SK-N-SH (cell line): ENCODE results near the gene GRB10. TPM values are rescaled to one million over a fixed set of nuclear protein-coding genes. Genes with fewer than 3 reads are reported as not detected.

Experiments used
- CTCF ChIA-PET: fragments of 300-600, 350-600 bp; formaldehyde crosslinking; extraction: SDS; loops from one replicate; lab custom pipeline; 2021; lab: Yijun Ruan, JAX
- POLR2A ChIA-PET: fragments of 350-600 bp; sonication (Branson Sonifier 250); formaldehyde crosslinking; extraction: SDS; loops from one replicate; lab custom pipeline; 2020; ENCODE audit warnings: antibody characterized with exemption, inconsistent platforms; lab: Yijun Ruan, JAX
- DNase-seq: peaks from one replicate; pipeline ENCODE4 v3.0.0; 2012
- H2AFZ ChIP-seq: fragments of 200-600 bp; sonication (generic); 2 replicates; pipeline ENCODE4 v1.8.1; 2016; ENCODE audit warnings: antibody characterized with exemption, mild to moderate bottlenecking, low read depth
- H3F3A ChIP-seq: fragments of 200-600 bp; sonication (generic); replicated peaks from 2 replicates; pipeline ENCODE3; 2016; ENCODE audit warnings: antibody characterized with exemption, mild to moderate bottlenecking; ENCODE audit not compliant: insufficient read depth
- H3K27ac ChIP-seq, 2 experiments: fragments of 200-500 bp in 1 of 2; fragments of 200-600 bp in 1 of 2; sonication (Bioruptor generic) in 1 of 2; sonication (generic), shearing (Covaris generic) in 1 of 2; 2 replicates each; pipeline versions ENCODE4 v1.5.1 to v1.6.1; 2014 to 2016; ENCODE audit warnings: low read depth in 2 of 2, inconsistent platforms in 1 of 2, low read length in 1 of 2, mild to moderate bottlenecking in 1 of 2, mixed read lengths in 1 of 2
- H3K27me3 ChIP-seq: fragments of 200-600 bp; sonication (generic), shearing (Covaris generic); 2 replicates; pipeline ENCODE4 v1.6.1; 2016; ENCODE audit warnings: mixed run types; ENCODE audit not compliant: insufficient read depth
- H3K36me3 ChIP-seq, 2 experiments: fragments of 200-500 bp in 1 of 2; fragments of 200-600 bp in 1 of 2; sonication (Bioruptor generic) in 1 of 2; sonication (generic) in 1 of 2; replicated peaks in 1 of 2; 2 replicates each; pipeline versions ENCODE3 to v1.5.1; 2014 to 2016; ENCODE audit warnings: low read length in 1 of 2, mild to moderate bottlenecking in 1 of 2; ENCODE audit not compliant: insufficient read depth in 2 of 2, control insufficient read depth in 1 of 2
- H3K4me1 ChIP-seq, 2 experiments: fragments of 200-500 bp in 1 of 2; fragments of 200-600 bp in 1 of 2; sonication (Bioruptor generic) in 1 of 2; sonication (generic), shearing (Covaris generic) in 1 of 2; 2 replicates each; pipeline versions ENCODE4 v1.5.1 to v1.6.1; 2014 to 2016; ENCODE audit warnings: low read depth in 1 of 2, low read length in 1 of 2, mixed run types in 1 of 2; ENCODE audit not compliant: insufficient read depth in 2 of 2, control insufficient read depth in 1 of 2
- H3K4me2 ChIP-seq: fragments of 200-600 bp; sonication (generic), shearing (Covaris generic); 2 replicates; pipeline ENCODE4 v1.6.1; 2017; ENCODE audit warnings: mixed run types
- H3K4me3 ChIP-seq, 2 experiments: fragments of 200-500 bp in 1 of 2; fragments of 200-600 bp in 1 of 2; sonication (Bioruptor generic) in 1 of 2; sonication (generic), shearing (Covaris generic) in 1 of 2; 2 replicates each; pipeline versions ENCODE4 v1.5.1 to v1.8.1; 2014 to 2016; ENCODE audit warnings: low read depth in 2 of 2, inconsistent platforms in 1 of 2, low read length in 1 of 2, mild to moderate bottlenecking in 1 of 2, mixed read lengths in 1 of 2, moderate library complexity in 1 of 2
- H3K79me2 ChIP-seq: fragments of 200-600 bp; sonication (generic); 2 replicates; pipeline ENCODE4 v1.8.1; 2017; ENCODE audit warnings: mild to moderate bottlenecking; ENCODE audit not compliant: insufficient read depth
- H3K9ac ChIP-seq: fragments of 200-600 bp; sonication (generic); 2 replicates; pipeline ENCODE4 v1.6.1; 2017; ENCODE audit warnings: mixed run types
- H3K9me2 ChIP-seq: fragments of 200-600 bp; sonication (generic); 2 replicates; pipeline ENCODE4 v1.6.1; 2017; ENCODE audit warnings: mixed run types
- H3K9me3 ChIP-seq: fragments of 200-600 bp; sonication (generic); 2 replicates; pipeline ENCODE4 v1.6.1; 2017; ENCODE audit warnings: mixed run types, mild to moderate bottlenecking, moderate library complexity
- H4K20me1 ChIP-seq: fragments of 200-600 bp; sonication (generic); 2 replicates; pipeline ENCODE4 v1.6.1; 2017; ENCODE audit warnings: mild to moderate bottlenecking, mixed run types; ENCODE audit not compliant: insufficient read depth
- CHD2 ChIP-seq: fragments of 150-350 bp; IDR thresholded peaks from 2 replicates; pipeline ENCODE4 v1.6.1; 2018; ENCODE audit warnings: low read length; ENCODE audit not compliant: partially characterized antibody
- ELF1 ChIP-seq: IDR thresholded peaks from 2 replicates; pipeline ENCODE4 v1.4.0; 2012
- EZH2phosphoT487 ChIP-seq: fragments of 200-600 bp; sonication (generic); IDR thresholded peaks from 2 replicates; pipeline ENCODE4 v1.6.1; 2017; ENCODE audit warnings: low read depth, mixed run types, mild to moderate bottlenecking, antibody characterized with exemption, moderate library complexity, borderline replicate concordance
- FOXJ3 ChIP-seq: sonication (generic); formaldehyde crosslinking; IDR thresholded peaks from 2 replicates; pipeline ENCODE4 v1.5.1; 2020; ENCODE audit warnings: mild to moderate bottlenecking, missing genetic modification reagents
- FOXM1 ChIP-seq: IDR thresholded peaks from 2 replicates; pipeline ENCODE4 v1.4.0; 2012; ENCODE audit warnings: low read depth, mild to moderate bottlenecking
- GABPA ChIP-seq: IDR thresholded peaks from 2 replicates; pipeline ENCODE4 v1.4.0; 2012; ENCODE audit warnings: low read depth, mild to moderate bottlenecking
- GATA2 ChIP-seq: sonication (generic); formaldehyde crosslinking; IDR thresholded peaks from 2 replicates; pipeline ENCODE4 v1.5.0; 2020; ENCODE audit warnings: mild to moderate bottlenecking, missing genetic modification reagents
- MEF2A ChIP-seq: IDR thresholded peaks from 2 replicates; pipeline ENCODE4 v1.4.0; 2012; ENCODE audit warnings: low read depth, borderline replicate concordance
- NRF1 ChIP-seq: IDR thresholded peaks from 2 replicates; pipeline ENCODE4 v1.6.1; 2012; ENCODE audit warnings: low read depth, mild to moderate bottlenecking, low read length
- RCOR1 ChIP-seq: fragments of 150-350 bp; IDR thresholded peaks from 2 replicates; pipeline ENCODE4 v1.6.1; 2017; ENCODE audit warnings: antibody characterized with exemption, low read length
- RFX5 ChIP-seq: IDR thresholded peaks from 2 replicates; pipeline ENCODE4 v1.6.1; 2012; ENCODE audit warnings: mild to moderate bottlenecking, improper control_type of control experiment, low read length
- SIN3A ChIP-seq: IDR thresholded peaks from 2 replicates; pipeline ENCODE4 v1.6.1; 2012; ENCODE audit warnings: low read depth, mild to moderate bottlenecking, low read length, moderate library complexity, borderline replicate concordance
- SMC3 ChIP-seq: IDR thresholded peaks from 2 replicates; pipeline ENCODE4 v1.6.1; 2012; ENCODE audit warnings: low read depth, low read length, improper control_type of control experiment
- TCF12 ChIP-seq: IDR thresholded peaks from 2 replicates; pipeline ENCODE4 v1.4.0; 2012
- YY1 ChIP-seq: IDR thresholded peaks from 2 replicates; pipeline ENCODE4 v1.4.0; 2012; ENCODE audit warnings: low read depth, mild to moderate bottlenecking
- WGBS: methylation state at CpG from one replicate; pipeline ENCODE4 v1.1.6; 2017; ENCODE audit warnings: low lambda C conversion rate; 5-methylcytosine and 5-hydroxymethylcytosine counted together
- polyA plus RNA-seq, 3 experiments: library from polyadenylated mRNA; depleted of rRNA; stranded (reverse); fragments of >200 nt; gene quantifications; 2 replicates each; pipeline ENCODE4 v1.2.3, GENCODE V29; 2012
- TF ChIP-seq, protein P1 (sequence below): fragments of 200-600 bp; sonication (generic); IDR thresholded peaks from 2 replicates; pipeline ENCODE4 v1.6.1; 2017; ENCODE audit warnings: antibody characterized with exemption, mild to moderate bottlenecking, moderate library complexity
- TF ChIP-seq, protein P2 (sequence below): fragments of 150-350 bp; IDR thresholded peaks from 2 replicates; pipeline ENCODE4 v1.6.1; 2016; ENCODE audit warnings: mild to moderate bottlenecking, low read depth, low read length
- TF ChIP-seq, protein P3 (sequence below): IDR thresholded peaks from 2 replicates; pipeline ENCODE4 v1.4.0; 2012; ENCODE audit warnings: low read depth, borderline replicate concordance
- TF ChIP-seq, protein P4 (sequence below): IDR thresholded peaks from 2 replicates; pipeline ENCODE4 v1.4.0; 2012; ENCODE audit warnings: low read depth
- TF ChIP-seq, protein P5 (sequence below): IDR thresholded peaks from 2 replicates; pipeline ENCODE4 v1.4.0; 2012; ENCODE audit warnings: low read depth, borderline replicate concordance

The GRB10 gene
- polyA plus RNA-seq, 1 of the 3 experiments (the other 2 are of a cell fraction): 5.1 TPM

DNA sequence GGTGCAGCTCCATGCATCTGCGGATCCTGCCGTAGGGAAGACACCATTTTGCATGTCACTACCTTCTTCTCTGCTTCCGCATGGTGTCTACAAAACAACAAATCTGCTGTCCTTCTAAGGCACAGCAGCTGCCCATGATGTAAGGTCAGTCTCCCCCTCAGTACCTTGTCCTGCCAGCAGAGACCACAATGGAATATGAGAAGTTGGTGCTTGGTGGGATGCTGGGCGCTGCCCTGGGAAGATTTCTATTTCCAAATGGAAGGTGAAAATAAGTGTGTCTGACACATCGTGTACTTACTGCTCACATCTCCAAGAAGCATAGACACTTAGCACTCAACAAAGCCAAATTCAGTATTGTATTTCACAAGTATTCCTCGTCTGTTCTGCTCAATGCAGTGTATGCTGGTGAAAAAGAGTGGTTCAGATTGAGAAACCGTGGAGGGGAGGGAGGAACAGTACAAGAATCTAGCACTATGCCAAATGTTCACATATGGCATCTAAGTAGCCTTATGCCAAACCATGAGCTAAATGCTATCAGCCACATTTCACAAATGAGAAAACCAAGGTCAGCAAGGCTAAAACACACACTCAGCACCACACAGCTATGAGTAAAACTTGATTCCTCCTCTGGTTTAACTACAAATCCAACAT lies 95.0 kb downstream of the GRB10 start:
- Histone ChIP-seq H4K20me1 (peaks cover 51% of the 10 kb centered on the region), H3K4me1 (peaks cover 0 to 10% of the 10 kb centered on the region in 2 experiments; a peak in 1 of 4 replicates), H3K4me2 (no peak overlapping the region), H3K27me3 (no peaks in the 10 kb centered on the region), H3K9me3 (no peaks in the 10 kb centered on the region), H3K79me2 (peaks cover 39% of the 10 kb centered on the region), H3K4me3 (no peak overlapping the region), H3K9ac (no peak overlapping the region), H2AFZ (no peak overlapping the region), H3K36me3 (peaks cover 0 to 26% of the 10 kb centered on the region in 2 experiments), H3F3A (peaks cover 7% of the 10 kb centered on the region), H3K9me2 (no peaks in the 10 kb centered on the region), H3K27ac (no peak overlapping the region)
- CTCF ChIA-PET: interaction anchor here (1.0 to 2.6 kb wide), 5 partner anchors 8 to 679 kb away, joined by 3 to 20 read pairs (median 6); partner anchors contain the start of gene ZPBP
- DNase-seq: no peak
- POLR2A ChIA-PET: no interaction called here
- 71% methylated on average over 7 of the region's 7 CpGs for WGBS
- TF ChIP-seq RCOR1 (no peak), FOXM1 (no peak), EZH2phosphoT487 (no peak), NRF1 (no peak), FOXJ3 (no peak), CHD2 (no peak), RFX5 (no peak), GATA2 (CRISPR knock-in tag) (no peak)
- TF ChIP-seq, protein P1, sequence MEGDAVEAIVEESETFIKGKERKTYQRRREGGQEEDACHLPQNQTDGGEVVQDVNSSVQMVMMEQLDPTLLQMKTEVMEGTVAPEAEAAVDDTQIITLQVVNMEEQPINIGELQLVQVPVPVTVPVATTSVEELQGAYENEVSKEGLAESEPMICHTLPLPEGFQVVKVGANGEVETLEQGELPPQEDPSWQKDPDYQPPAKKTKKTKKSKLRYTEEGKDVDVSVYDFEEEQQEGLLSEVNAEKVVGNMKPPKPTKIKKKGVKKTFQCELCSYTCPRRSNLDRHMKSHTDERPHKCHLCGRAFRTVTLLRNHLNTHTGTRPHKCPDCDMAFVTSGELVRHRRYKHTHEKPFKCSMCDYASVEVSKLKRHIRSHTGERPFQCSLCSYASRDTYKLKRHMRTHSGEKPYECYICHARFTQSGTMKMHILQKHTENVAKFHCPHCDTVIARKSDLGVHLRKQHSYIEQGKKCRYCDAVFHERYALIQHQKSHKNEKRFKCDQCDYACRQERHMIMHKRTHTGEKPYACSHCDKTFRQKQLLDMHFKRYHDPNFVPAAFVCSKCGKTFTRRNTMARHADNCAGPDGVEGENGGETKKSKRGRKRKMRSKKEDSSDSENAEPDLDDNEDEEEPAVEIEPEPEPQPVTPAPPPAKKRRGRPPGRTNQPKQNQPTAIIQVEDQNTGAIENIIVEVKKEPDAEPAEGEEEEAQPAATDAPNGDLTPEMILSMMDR: no peak
- TF ChIP-seq, protein P2, sequence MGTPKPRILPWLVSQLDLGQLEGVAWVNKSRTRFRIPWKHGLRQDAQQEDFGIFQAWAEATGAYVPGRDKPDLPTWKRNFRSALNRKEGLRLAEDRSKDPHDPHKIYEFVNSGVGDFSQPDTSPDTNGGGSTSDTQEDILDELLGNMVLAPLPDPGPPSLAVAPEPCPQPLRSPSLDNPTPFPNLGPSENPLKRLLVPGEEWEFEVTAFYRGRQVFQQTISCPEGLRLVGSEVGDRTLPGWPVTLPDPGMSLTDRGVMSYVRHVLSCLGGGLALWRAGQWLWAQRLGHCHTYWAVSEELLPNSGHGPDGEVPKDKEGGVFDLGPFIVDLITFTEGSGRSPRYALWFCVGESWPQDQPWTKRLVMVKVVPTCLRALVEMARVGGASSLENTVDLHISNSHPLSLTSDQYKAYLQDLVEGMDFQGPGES: no peak
- TF ChIP-seq, protein P3, sequence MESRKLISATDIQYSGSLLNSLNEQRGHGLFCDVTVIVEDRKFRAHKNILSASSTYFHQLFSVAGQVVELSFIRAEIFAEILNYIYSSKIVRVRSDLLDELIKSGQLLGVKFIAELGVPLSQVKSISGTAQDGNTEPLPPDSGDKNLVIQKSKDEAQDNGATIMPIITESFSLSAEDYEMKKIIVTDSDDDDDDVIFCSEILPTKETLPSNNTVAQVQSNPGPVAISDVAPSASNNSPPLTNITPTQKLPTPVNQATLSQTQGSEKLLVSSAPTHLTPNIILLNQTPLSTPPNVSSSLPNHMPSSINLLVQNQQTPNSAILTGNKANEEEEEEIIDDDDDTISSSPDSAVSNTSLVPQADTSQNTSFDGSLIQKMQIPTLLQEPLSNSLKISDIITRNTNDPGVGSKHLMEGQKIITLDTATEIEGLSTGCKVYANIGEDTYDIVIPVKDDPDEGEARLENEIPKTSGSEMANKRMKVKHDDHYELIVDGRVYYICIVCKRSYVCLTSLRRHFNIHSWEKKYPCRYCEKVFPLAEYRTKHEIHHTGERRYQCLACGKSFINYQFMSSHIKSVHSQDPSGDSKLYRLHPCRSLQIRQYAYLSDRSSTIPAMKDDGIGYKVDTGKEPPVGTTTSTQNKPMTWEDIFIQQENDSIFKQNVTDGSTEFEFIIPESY: no peak

DNA sequence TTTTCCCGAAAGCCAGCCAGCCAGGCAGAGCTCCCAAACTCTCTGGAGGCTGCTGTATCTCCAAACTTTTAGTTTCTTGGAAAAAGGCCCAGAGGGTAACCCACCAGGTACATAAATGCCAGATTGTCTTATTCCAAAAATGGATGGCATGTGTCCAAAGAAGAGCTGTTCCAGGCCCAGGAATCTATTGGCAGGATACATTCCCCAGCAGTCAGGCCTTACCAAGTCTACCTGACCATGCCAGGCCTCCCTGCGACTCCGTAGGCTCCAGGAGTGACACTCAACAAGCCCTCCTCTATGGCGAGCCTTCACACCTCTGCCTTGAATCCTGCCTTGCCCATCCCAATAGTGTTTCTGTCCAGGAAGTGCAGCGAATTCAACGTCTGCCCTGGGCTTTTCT lies 95.6 kb downstream of the GRB10 start:
- Histone ChIP-seq H4K20me1 (peaks cover 54% of the 10 kb centered on the region), H3K9ac (no peak overlapping the region), H3K27ac (no peak overlapping the region), H3K9me2 (no peaks in the 10 kb centered on the region), H3K27me3 (no peaks in the 10 kb centered on the region), H2AFZ (no peak overlapping the region), H3K36me3 (peaks cover 0 to 26% of the 10 kb centered on the region in 2 experiments), H3K4me2 (no peak overlapping the region), H3K79me2 (peaks cover 42% of the 10 kb centered on the region), H3F3A (peaks cover 7% of the 10 kb centered on the region), H3K9me3 (no peaks in the 10 kb centered on the region), H3K4me3 (no peak overlapping the region), H3K4me1 (peaks cover 0 to 10% of the 10 kb centered on the region in 2 experiments; a peak in 1 of 4 replicates)
- ChIA-PET CTCF (interaction anchor here (0.8 to 2.6 kb wide), 4 partner anchors 8 to 680 kb away, joined by 3 to 20 read pairs (median 8); no protein-coding TSS in a partner anchor), POLR2A (no interaction called here)
- TF ChIP-seq CHD2: no peak
- TF ChIP-seq SMC3: no peak
- no peak for TF ChIP-seq FOXJ3
- no peak for TF ChIP-seq YY1
- TF ChIP-seq, protein P4, sequence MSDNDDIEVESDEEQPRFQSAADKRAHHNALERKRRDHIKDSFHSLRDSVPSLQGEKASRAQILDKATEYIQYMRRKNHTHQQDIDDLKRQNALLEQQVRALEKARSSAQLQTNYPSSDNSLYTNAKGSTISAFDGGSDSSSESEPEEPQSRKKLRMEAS: no peak
- TF ChIP-seq MEF2A: no peak
- TF ChIP-seq TCF12: no peak
- no peak for TF ChIP-seq SIN3A
- TF ChIP-seq GABPA: no peak
- TF ChIP-seq, protein P5, sequence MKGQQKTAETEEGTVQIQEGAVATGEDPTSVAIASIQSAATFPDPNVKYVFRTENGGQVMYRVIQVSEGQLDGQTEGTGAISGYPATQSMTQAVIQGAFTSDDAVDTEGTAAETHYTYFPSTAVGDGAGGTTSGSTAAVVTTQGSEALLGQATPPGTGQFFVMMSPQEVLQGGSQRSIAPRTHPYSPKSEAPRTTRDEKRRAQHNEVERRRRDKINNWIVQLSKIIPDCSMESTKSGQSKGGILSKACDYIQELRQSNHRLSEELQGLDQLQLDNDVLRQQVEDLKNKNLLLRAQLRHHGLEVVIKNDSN: no peak
- TF ChIP-seq RCOR1: no peak
- TF ChIP-seq, protein P1: no peak
- no peak for TF ChIP-seq ELF1
- DNase-seq: no peak
- WGBS: 65% methylated on average over 6 of the region's 6 CpGs
